Omental fat pad (tissue), 4 donors: ENCODE data around the gene SEPTIN5. TPM values are rescaled to one million over a fixed set of nuclear protein-coding genes. Genes with fewer than 3 reads are reported as not detected.

Source experiments
- ATAC-seq: fragments of 150-250 bp; one replicate; pipeline ENCODE4 v1.9.1; 2016; ENCODE audit warnings: mild to moderate bottlenecking, moderate library complexity; ENCODE audit not compliant: low FRiP score
- DNase-seq: peaks from one replicate; pipeline ENCODE4 v3.0.0-alpha.2; 2019; ENCODE audit warnings: low spot score
- total RNA-seq, 4 donors: library from RNA; depleted of rRNA; stranded (reverse); fragments of >200 nt; gene quantifications; one replicate each; pipeline ENCODE4 v1.1.0, GENCODE V29; 2016
- TF ChIP-seq, protein P1 (sequence below), 3 donors: fragments of 450-650 bp; IDR thresholded peaks; one replicate each; pipeline ENCODE4 v1.5.1; 2016 to 2017; ENCODE audit warnings: antibody characterized with exemption in 3 of 3, mild to moderate bottlenecking in 3 of 3, moderate library complexity in 2 of 3

Gene SEPTIN5
- total RNA-seq, 4 donors from 2014 or later: 3.7 to 19.1 (median 5.9) TPM

DNA sequence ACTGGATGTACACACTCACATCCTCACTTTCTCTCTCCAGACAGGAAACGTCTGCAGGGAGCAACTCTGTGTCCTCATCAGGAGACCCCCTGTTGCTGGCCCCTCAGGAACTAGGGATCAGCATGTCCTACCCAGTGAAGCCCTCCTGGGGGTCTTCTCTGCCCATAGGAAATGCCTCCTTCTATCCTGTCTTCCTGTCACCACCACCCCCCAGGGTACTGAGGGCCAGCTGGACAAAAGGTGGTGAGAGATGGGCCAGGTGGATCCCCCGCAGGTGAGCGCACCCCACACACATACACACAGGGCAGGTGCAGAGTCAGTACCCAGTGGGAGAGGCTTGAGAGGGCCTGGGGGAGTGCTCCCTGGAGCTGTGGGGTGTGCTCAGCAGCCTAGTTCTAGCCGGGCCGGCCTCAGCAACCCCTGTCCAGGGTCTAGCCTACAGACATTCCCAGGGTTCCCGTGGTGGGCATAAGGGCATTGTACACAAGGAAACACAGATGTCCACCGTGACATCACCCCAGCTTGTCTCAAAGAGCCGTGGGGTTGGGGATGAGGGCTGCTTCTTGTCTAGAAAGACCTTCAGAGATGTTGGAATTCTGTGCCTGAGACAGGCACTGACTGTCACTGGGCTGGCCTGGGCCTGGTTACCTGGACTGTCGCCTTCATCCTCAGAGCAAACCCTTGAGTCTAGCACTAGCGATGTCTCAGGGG is 18.3 kb downstream of the SEPTIN5 start:
- TF ChIP-seq, protein P1, sequence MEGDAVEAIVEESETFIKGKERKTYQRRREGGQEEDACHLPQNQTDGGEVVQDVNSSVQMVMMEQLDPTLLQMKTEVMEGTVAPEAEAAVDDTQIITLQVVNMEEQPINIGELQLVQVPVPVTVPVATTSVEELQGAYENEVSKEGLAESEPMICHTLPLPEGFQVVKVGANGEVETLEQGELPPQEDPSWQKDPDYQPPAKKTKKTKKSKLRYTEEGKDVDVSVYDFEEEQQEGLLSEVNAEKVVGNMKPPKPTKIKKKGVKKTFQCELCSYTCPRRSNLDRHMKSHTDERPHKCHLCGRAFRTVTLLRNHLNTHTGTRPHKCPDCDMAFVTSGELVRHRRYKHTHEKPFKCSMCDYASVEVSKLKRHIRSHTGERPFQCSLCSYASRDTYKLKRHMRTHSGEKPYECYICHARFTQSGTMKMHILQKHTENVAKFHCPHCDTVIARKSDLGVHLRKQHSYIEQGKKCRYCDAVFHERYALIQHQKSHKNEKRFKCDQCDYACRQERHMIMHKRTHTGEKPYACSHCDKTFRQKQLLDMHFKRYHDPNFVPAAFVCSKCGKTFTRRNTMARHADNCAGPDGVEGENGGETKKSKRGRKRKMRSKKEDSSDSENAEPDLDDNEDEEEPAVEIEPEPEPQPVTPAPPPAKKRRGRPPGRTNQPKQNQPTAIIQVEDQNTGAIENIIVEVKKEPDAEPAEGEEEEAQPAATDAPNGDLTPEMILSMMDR (IDR thresholded peaks at IDR 0.05): no peak
- DNase-seq: no peak
- no peak for ATAC-seq

DNA sequence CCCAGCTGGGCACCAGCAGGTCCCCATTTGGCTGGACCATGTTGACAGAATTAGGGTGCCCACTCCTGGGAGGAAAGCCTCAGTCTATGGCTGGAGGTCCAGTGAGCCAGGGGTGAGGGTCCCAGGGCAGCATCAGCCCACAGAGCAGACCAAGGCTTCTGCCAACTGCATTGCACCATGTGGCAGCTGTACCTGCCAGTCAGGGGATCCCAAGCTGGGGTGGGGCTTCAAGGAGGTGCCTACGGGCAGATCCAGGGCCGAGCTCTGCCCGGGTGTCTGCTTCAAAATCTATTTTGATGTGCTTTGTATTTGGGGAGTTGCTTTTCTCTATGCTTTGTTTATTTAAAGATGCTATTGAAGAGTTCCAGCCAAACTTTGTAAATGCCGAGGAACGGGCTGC is 19.5 kb downstream of the SEPTIN5 start:
- DNase-seq (no peak), ATAC-seq (no peak)
- TF ChIP-seq, protein P1 (IDR thresholded peaks at IDR 0.05): no peak

DNA sequence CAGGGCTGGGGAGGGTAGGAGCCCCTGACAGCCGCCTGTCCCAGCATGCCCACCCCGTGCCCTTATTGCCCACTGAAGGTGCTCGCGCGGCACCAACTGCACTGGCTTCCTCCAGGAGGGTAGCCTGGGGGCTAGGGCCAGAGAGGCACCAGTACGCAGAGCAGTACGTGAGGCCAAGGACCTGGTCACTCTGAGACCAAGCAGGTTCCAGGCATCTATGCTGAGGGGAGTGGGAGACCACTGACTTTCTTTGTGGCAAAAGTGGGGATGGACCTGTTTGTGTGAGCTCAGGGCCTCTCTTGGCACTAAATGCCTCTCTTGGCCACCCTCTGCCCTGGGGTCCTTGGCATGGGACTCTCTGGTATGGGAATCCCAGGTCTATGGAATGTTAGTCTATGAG is 19.9 kb downstream of the SEPTIN5 start:
- DNase-seq: no peak
- TF ChIP-seq, protein P1 (IDR thresholded peaks at IDR 0.05): no peak
- ATAC-seq: no peak

DNA sequence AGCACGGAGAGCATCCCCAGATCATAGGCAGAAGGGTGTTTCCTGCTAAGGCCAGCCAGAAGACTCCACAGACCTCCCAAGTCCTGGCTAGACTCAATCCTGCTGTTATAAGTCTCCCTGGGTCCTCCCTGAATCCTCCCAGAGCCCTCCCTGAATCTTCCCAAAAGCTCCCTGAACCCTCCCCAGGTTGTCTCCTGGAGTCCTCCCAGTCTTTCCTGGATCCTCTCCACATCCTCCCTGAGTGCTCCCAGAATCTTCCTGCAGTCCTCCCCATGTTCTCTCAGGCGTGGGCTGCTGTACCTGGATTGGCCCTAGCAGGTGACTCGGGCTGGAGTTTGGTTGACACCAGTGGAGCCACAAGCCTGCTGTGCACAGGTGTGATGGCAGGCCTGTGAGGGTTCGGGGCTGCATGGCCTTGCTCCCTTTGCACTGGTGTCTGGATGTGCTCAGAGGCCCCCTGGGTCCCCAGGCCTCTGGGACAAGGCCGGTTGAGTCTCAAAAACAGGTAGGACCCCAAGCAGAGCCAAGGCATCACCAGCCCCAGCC is 20.6 kb downstream of the SEPTIN5 start:
- TF ChIP-seq, protein P1 (IDR thresholded peaks at IDR 0.05): no peak
- no peak for ATAC-seq
- DNase-seq: no peak

DNA sequence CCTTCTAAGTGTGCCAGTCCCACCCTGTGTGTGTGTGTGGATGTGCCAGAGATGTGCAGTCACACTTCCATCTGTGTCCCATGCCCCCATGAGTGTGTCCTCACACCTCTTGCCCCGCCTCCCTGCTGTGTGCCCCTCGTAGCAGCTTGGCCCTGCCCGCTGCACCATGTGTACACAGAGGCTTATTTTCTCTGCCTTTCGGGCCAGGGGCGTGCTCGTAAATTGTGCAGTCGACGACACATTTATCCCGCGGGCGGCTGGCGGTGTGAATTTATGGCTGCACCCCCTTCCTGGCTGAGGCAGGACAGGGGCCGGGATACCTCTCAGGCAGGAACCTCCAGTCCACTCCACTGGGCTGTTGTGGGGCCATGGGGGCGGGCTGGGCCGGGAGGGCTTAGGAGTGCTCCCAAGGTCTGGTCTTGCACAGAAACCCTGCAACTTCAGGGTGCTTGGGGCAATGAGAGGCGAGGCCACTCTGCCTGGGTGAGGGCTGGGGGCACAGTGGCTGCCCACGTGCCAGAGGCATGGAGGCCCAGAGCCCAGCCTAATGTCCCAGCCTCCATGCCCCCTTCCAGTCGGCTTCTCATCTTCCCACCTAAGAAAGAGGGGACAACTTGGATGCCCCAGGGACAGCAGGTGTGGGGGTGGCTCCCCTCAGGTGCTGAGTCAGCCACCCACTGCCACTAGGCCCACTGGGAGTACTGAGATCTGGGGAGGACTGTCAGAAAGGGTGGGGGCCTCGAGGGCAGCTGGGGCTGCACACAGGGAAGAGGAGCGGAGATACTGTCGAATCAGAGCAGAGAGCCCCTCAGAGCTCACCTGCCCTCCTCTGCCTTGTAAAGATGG is 21.6 kb downstream of the SEPTIN5 start:
- DNase-seq: no peak
- ATAC-seq: no peak
- TF ChIP-seq, protein P1 (IDR thresholded peaks at IDR 0.05): no peak

DNA sequence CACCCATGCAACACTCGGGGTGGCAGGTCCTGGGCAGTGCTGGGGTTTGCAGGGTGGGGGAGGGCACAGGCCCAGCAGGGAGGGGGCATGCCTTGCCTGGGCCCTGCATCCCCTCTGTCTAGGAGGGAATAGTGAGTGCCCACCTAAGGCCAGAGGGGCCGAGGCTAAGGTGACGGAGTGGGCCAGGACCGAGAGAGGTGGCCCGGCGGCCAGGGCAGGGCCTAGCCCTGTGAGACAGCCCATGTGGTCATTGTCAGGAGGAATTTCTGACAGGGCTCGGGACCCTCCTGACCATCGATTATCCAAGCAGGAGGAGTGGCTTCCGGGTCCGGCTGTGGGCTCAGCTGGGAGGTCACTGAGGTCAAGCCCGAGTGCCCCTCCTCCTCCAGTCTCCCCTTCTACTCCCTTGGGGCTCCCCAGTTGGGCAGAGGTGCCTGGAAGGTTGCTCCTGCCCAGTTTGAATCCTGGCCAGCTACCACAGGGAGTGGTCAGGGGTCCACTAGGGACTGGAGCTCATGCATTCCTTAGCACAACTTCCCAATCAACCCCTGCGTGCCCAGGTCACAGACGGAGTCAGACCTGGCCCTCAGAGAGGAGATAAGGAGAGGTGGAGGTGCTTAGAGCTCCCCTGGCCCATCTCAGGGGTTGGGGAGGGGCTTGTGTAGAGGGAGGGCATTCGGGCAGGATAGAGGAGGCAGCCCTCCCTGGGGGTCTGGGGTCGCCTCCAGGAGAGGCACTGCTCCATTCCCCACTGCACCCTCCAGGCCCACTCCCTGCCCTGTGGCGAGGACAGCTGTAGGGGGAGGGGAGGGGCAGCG is 23.8 kb downstream of the SEPTIN5 start:
- ATAC-seq: no peak
- TF ChIP-seq, protein P1 (IDR thresholded peaks at IDR 0.05): no peak
- DNase-seq: no peak
